Measurements from ENCODE around the gene FAHD2A. TPM values are rescaled to one million over a fixed set of nuclear protein-coding genes. Genes with fewer than 3 reads are reported as not detected.

Gene FAHD2A
- total and polyA plus RNA-seq, 12 donors = 24.1 to 45.1 (median 39.8) TPM

DNA sequence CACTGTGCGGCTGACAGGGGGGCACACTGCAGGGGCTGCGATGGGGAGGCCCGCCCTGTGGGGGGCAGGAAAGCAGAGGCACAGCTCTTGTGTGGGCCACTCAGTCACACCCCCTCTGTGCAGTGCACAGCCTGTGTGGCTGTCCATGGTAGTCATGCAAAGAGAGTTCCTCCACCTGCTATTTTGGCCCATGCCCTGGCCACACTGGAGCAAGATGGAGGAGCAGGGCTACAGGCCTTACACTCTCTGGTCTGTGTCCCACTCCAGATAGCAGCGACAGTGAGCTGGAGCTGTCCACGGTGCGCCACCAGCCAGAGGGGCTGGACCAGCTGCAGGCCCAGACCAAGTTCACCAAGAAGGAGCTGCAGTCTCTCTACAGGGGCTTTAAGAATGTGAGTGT is 28.5 kb upstream of the FAHD2A start:
- 68 to 82% methylated on average over 6 of the region's 6 CpGs for WGBS, 2 donors
- ATAC-seq = no peak
- H3K36me3 ChIP-seq = peaks cover 0 to 13% (median 0%) of the 10 kb centered on the region in 9 donors
- intact Hi-C loops (cut with DNase I) = no loop called here
- TF ChIP-seq, protein P1, sequence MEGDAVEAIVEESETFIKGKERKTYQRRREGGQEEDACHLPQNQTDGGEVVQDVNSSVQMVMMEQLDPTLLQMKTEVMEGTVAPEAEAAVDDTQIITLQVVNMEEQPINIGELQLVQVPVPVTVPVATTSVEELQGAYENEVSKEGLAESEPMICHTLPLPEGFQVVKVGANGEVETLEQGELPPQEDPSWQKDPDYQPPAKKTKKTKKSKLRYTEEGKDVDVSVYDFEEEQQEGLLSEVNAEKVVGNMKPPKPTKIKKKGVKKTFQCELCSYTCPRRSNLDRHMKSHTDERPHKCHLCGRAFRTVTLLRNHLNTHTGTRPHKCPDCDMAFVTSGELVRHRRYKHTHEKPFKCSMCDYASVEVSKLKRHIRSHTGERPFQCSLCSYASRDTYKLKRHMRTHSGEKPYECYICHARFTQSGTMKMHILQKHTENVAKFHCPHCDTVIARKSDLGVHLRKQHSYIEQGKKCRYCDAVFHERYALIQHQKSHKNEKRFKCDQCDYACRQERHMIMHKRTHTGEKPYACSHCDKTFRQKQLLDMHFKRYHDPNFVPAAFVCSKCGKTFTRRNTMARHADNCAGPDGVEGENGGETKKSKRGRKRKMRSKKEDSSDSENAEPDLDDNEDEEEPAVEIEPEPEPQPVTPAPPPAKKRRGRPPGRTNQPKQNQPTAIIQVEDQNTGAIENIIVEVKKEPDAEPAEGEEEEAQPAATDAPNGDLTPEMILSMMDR (IDR thresholded peaks at IDR 0.05) = no peak
- H3K4me1 ChIP-seq = no peaks in the 10 kb centered on the region
- H3K27me3 ChIP-seq = no peaks in the 10 kb centered on the region
- DNase-seq = no peak
- no peak overlapping the region for H3K4me3 ChIP-seq
- no peak overlapping the region for H3K27ac ChIP-seq
- peaks cover 0 to 17% (median 0%) of the 10 kb centered on the region in 11 donors for H3K9me3 ChIP-seq

GRCh38 chr2:95374451-95374920 is 28.0 kb upstream of the FAHD2A start:
- intact Hi-C loops (cut with DNase I) = no loop called here
- TF ChIP-seq, protein P1 (IDR thresholded peaks at IDR 0.05) = no peak
- peaks cover 0 to 13% (median 0%) of the 10 kb centered on the region in 9 donors for H3K36me3 ChIP-seq
- H3K4me1 ChIP-seq = no peaks in the 10 kb centered on the region
- H3K27ac ChIP-seq = no peak overlapping the region
- no peak overlapping the region for H3K4me3 ChIP-seq
- ATAC-seq = peak in 2 of 8 donors; percentile 28 to 38
- H3K27me3 ChIP-seq = no peaks in the 10 kb centered on the region
- WGBS, 2 donors = 90 to 91% methylated on average over 11 of the region's 11 CpGs
- peaks cover 0 to 17% (median 0%) of the 10 kb centered on the region in 11 donors for H3K9me3 ChIP-seq
- DNase-seq = no peak

- H3K4me3 ChIP-seq = no peak overlapping the region
- H3K27me3 ChIP-seq = no peaks in the 10 kb centered on the region
- H3K36me3 ChIP-seq = peaks cover 0 to 13% (median 0%) of the 10 kb centered on the region in 9 donors
- intact Hi-C loops (cut with DNase I) = no loop called here
- DNase-seq (no peak), ATAC-seq (peak in 1 of 8 donors; percentile 18)
- TF ChIP-seq, protein P1 (IDR thresholded peaks at IDR 0.05) = no peak
- H3K4me1 ChIP-seq = no peaks in the 10 kb centered on the region
- peaks cover 0 to 11% (median 0%) of the 10 kb centered on the region in 11 donors for H3K9me3 ChIP-seq
- WGBS, 2 donors = 74 to 75% methylated on average over 15 of the region's 15 CpGs
- H3K27ac ChIP-seq = no peak overlapping the region
Measured at GRCh38 chr2:95374921-95375471, 27.5 kb upstream of the FAHD2A start.

DNA sequence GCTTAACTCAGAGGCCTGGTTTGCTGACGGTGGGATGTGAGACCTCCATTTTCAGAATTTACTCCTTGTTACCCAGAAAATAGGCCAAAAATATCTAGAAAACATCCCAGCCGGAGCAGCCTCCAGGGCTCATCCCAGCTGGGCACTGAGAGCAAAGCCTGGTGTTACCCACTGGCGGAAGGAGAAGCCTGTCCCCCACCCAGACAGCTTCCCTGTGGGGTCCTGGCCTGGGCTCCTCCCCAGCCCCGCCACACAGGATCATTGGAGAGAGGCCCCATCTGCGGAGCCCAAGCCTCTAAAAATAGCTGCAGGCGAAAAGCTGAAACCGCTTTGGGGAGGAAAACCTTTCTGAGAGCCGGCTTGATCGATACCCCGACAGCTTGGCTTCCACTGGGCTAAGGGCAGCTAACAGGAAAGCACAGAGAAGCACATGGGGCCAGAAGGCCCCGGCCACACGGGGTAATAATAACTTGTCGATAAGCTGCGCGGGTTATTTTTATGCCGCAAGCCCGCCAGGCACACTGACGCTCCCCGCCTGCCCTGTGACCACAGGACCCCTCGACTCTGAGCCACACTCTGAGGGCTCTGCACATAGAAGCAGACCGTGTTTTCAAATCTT is 26.9 kb upstream of the FAHD2A start:
- Histone ChIP-seq H3K27me3 (no peaks in the 10 kb centered on the region), H3K27ac (no peak overlapping the region), H3K9me3 (peaks cover 0 to 5% (median 0%) of the 10 kb centered on the region in 11 donors), H3K4me1 (no peaks in the 10 kb centered on the region), H3K4me3 (no peak overlapping the region), H3K36me3 (peaks cover 0 to 13% (median 0%) of the 10 kb centered on the region in 9 donors)
- WGBS, 2 donors = 69 to 76% methylated on average over 21 of the region's 21 CpGs
- ATAC-seq (peak in 2 of 8 donors; percentile 28 to 34), DNase-seq (no peak)
- TF ChIP-seq, protein P1 (IDR thresholded peaks at IDR 0.05) = no peak
- intact Hi-C loops (cut with DNase I) = no loop called here
